HEK293T (cell line): ENCODE measurements around the gene TXNDC8.

Experiments used
- BHLHE40 ChIP-seq: fragments of 450-650 bp; IDR thresholded peaks from 2 replicates; pipeline ENCODE4 v1.6.1; 2016; ENCODE audit warnings: mild to moderate bottlenecking, moderate library complexity, borderline replicate concordance
- FOXK2 ChIP-seq: fragments of 450-650 bp; IDR thresholded peaks from 2 replicates; pipeline ENCODE4 v1.6.1; 2016; ENCODE audit warnings: mild to moderate bottlenecking

DNA sequence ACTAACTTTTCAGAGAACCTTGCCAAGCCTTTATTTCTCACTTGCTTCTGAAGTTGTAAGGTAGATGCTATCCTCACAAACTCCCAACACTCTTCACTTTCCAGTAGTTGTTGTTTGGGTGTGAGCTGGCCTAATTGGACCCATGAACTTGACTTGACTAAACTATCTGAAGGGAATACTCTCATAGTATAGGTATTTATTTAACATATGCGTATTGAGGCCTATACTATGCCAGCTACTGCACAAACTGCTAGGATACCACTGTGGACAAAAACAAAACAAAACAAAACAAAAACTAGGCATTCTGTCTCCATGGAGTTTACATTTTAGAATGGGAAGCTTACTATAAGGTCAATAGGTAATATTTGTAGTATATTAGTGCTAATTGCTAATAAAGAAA, 1.3 kb downstream of the TXNDC8 start:
- no peak for TF ChIP-seq BHLHE40
- no peak for TF ChIP-seq FOXK2
